NCI-H2171 treated with DMSO at 0.1 percent for 48 hours (cell line): ENCODE measurements around the gene DNAJB6.

Source experiments
- DNase-seq: peaks from one replicate; lab custom pipeline; 2025; lab: John Stamatoyannopoulos, UW

The DNAJB6 gene

DNA sequence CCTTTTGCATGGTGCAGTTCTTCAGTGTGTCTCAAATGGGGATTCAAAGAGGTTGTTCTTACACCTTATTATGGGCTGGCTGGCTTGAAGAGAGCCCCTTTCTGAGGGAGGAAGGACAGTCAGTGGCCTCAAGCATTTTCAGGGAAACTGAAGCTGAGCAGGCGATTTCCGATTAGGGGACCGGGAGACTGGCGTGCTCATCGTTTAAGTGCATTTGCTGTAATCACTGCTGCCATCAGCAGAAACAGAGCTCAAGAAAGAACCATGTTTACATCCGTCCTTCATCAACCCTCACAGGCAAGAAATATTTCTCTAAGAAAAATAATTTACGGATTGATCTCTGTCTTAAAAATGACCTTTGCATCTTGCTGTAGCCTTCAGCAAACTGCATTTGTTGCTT, 32.2 kb downstream of the DNAJB6 start:
- no peak for DNase-seq

DNA sequence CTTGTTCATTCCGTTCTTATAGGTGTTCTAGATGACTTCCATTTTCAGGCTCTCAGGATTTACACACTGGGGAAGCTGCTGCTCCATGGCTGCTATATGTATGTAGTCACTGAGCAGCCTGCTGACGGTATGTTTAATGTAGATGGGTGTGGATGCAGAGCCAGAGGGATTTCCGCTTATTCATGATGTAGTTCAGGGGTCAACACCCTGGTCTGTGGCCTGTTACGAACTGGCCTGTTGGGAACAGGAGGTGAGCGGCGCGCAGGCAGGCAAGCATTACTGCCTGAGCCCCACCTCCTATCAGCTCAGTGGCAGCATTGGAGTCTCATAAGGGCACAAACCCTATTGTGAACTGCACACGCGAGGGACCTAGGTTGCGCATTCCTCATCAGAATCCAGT, 33.9 kb downstream of the DNAJB6 start:
- DNase-seq: no peak

DNA sequence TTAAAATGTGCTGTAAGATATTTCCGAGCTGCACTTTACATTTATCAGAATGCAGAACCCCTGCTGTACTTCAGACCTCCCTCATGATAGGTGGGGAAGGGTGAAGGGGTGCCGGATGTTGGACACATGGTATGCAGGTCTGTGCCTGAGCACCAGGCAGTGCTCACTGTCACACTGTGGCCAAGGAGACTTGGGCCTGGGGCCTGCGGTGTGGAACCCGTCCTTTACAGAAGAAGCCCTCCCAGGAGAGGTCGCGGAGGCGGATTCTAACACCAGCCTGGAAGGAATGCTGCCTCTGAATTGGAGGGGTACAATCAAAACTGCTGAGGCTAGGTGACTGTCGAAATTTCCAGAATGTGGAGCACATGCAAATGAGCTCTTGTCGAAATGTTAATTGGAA, 34.5 kb downstream of the DNAJB6 start:
- DNase-seq: no peak

DNA sequence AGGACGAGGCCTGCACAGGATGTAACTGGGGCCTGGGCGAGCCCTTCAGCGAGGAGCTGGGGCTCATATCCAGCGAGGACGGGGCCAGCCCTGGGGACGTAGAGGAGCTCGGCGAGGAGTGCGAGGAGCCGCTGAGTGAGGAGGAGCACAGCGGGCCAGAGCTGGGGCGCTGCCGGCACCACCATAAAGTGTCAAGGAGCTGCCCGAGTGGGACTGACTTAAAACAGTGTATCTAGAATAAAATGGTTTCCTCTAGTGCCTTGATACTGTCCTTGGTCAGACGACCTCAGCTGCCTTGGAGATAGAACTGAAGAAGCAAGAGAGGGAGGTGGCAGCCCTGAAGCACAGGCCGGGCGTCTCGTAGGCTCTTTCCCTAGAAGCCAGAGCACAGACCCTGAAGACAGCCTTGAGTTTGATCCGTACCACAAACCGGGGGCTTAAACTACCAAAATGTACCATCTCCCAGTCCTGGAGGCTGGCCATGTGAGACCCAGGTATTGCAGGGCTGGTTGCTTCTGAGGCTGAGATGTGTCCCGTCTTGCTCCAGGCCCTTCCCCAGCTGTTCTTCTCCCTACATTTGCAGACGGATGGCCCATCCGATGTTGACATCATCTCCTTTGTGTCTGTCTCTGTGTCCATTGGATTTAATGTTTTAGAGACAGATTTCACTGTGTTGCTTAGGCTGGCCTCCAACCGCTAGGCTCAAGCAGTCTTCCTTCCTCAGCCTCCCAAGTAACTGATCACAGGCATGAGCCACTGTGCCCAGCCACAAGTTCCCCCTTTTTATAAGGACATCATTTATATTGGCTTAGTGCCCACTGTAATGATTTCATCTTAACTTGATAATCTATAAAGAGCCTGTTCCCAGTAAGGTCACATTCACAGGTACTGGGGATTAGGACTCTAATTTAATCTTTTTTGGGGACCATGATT, 35.8 kb downstream of the DNAJB6 start:
- no peak for DNase-seq

DNA sequence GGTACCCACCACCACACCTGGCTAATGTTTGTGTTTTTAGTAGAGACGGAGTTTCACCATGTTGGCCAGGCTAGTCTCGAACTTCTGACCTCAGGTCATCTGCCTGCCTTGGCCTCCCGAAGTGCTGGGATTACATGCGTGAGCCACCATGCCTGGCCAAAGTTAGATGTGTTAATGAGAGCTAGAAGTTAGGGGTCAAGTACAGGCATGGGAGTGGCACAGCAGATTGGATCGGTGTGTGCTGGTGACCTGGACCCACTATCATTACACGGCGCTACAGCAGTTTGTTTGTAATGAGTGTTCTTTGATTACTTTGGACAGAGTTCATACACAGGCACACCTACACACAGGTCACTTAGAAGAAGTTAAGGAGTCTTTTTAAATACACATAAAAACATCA, 36.7 kb downstream of the DNAJB6 start:
- no peak for DNase-seq

DNA sequence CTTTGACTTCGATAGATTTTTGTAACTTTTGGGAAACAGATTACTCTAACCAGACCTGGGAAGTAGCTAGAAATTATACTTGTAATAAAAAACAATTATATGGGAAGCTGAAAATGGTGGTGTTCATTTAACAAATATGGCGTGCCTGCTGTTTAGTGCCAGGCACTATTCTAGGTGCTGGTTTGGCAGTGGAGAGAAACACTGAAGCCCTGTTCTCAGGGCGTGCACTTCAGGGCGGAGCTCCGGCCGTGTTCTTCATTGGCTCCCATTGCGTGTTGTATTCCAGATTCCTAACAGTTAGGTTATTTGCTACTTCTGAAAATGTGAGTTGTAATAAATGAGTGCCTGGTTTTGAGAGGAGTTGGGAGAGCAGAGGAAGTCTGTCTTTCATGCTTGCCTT, 38.6 kb downstream of the DNAJB6 start:
- DNase-seq: no peak

DNA sequence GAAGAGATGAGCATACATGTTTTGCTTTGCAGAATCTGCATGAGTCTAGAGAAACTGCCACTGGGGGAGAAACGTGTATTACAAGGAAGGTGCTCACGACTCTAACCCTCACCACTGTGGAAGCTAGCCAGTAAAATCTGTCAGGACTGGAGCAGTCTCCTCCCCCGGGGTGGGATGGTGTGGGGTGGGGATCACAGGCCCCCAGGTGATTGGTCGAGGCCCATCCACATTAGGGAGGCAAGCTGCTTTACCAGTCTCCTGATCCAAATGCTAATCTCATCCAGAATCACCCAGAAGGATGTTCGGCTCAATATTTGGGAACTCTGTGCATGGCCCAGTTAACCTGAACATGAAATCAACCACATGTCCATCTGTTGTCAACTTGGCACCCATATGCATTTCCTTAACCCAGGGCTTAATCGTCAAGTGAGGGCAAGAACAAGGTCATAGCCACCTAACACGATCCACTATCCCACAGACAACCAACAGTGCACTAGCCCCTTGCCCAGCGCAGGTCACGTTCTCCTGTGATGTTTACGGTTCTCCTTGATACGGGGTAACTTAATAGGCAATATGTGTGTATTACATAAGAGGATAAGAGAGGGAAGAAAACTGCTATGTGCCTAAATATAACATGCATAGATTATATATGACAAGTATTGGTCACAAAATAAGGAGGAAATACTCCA, 40.8 kb downstream of the DNAJB6 start:
- no peak for DNase-seq

DNA sequence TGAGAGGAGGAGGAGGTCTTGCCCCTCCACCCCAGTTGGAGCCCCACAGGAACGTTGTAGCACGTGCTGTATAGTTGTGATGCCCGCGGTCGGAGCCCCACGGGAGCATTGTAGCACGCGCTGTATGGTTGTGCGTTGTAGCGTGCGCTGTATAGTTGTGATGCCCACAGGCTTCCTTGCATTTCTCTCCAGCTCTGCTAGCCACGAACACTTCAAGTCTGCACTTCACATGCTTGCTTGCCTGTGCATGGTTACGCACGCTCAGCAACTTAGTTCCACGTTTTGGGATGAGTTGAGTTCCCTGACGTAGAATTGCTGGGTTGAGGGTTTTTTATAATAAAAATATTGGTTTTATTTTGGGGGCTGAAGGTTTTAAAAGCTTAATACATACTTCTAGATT, 41.6 kb downstream of the DNAJB6 start:
- no peak for DNase-seq

DNA sequence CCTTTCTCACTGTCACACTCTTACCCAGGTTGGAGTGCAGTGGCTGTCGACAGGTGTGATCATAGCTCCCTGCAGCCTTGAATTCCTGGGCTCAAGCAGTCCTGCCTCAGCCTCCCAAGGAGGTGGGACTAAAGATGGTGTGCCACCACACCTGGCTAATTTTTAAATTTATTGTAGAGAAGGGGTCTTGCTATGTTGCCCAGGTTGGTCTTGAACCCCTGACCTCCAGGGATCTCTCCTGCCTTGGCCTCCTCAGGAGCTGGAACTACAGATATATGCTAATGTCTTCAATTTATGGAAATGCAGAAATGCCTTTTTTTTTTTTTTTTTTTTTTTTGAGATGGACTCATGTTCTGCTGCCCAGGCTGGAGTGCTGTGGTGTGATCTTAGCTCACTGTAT, 42.7 kb downstream of the DNAJB6 start:
- no peak for DNase-seq

DNA sequence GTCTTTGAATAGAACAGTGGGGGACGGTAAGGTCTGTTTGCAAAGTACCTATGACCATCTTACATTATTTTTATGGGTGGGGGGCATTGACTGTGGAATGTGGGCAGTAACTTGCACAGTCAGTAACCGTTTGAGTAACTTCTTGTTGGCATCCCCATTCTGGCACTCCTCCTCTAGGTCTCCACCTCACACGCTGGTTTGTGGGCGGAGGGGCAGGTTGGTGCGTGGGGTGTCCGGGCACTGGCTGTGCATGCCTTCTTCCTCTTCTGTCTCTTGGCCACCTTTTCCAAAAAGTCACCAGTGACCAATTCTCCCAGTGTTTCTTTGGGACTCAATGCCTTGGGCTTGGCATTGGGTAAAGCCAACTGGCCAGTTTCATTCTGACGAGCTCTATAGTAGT, 43.6 kb downstream of the DNAJB6 start:
- DNase-seq: no peak

DNA sequence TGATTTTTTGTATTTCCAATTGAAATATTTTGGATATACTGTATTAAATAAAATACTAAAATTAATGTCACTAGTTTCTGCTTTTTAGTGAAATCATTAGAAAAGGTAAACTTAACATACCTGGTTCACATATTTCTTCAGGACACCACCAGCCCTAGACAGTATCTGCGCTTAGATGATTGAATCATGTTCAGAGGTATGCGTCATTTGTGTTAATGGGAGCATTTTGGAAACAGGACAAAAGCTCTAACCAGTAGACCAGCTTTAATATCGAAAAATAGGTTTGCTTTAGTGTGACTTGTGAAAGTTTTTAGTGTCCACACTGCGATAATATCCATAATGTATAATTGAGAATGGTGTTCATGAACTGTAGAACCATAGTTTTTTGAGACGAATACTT, 47.1 kb downstream of the DNAJB6 start:
- no peak for DNase-seq

DNA sequence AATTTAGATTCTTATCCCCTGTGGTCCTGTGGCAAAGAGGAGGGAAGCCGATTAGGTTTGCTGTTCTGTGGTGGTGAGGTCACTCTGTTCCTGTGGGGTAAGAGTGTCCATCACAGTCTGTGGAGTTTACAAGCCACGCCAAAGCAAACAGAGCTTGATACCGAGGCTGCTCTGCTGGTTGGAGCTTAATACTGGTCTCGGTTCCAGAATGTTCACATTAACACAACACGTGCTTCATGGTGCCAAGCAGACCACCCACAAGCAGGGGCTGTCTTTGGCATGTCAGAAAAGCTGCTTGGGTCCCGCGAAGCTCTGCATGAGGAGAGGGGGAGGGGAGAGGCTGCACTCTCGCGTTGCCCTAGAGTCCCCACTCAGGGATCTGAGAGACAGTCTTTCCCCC, 47.5 kb downstream of the DNAJB6 start:
- DNase-seq: no peak

DNA sequence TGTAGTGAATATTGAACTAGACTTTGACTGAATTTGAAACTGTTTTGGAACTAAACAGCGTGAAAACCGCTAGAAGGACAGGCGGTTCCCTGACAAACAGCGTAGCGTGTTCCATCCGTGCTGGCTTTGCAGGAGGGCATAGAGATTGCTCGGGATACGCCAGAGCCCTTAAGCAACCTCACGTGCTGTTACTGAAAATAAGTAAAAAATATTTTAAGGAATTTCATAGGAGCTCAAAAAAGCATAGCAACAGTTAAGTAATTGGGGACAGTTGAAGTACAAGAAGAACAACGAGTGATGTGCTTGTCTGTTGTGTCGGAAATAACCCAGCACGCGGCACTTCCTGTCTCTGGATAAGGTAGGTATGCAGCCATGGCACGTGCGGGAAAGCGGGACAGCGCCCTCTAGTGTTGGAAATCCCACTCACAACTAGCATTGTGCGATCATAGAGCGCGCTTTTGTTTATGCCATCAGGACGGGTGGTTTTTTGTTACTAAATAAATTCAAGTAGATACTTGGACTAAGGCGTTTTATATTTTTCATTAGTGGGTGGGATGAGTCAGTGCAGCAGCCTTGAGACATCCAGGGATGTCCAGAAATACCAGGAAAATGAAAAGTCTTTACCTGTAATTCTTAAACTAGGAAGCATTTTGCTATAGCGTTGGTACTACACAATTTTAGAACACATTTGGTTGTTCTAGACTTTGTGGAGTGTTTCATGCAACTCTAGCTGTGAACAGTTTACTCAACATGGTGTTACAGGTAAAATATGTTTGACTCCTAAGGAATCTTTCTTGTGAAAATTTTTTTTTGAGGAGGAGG, 50.4 kb downstream of the DNAJB6 start:
- peak; percentile 49 for DNase-seq

DNA sequence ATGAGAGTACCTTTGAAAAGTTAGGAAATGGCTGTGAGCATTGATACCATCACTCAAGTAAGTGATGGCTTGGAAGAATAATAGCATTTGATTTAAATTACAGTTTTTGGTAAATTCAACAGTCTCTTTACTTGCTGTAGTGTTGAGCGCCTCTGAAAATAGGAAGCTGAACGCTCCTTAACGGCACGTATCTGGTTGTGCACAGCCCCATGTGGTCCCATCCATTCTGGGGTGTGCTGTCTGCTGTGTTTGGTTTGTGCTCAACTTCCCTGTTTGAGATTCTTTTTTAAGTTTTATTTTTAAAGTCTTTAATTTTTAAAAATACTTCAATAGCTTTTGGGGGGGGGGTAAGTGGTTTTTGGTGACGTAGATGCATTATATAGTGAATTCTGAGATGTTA, 51.5 kb downstream of the DNAJB6 start:
- no peak for DNase-seq

DNA sequence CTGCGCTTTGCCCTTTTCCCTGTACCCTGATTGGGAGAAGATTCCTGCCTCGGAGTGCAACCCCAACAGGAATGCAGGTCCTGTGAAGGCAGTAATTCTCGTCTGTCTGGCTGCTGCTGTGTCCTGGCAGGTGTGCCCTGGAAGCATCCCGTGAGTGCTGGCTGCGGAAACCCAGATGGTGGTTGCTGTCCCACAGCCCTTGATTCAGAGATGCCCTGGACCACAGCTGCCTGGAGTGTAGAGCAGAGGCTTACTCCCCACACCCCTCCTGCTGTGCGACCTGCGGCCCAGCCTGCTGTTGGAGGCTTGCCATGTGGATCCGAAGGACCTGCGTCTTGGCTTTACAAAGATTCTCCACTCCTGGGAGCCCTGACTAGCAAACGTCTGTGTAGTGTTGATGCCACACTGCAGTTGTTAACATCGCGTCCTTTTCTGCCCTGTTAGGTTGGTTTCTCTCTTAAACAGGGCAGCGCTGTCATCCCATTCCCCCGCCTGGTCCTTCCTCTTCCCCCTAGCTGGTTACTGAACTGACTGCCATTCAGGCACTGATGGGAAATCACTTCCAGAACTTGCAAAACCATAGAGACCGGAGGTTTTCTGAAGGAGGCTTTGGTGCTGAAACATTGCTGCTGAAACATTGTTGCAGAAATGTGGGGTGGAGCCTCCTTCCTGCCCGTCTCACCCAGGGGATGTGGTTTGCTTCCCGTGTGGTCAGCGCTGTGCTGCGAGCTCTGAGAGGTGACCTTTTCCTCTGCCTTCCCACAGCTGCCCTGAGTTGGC, 53.3 kb downstream of the DNAJB6 start:
- DNase-seq: no peak

DNA sequence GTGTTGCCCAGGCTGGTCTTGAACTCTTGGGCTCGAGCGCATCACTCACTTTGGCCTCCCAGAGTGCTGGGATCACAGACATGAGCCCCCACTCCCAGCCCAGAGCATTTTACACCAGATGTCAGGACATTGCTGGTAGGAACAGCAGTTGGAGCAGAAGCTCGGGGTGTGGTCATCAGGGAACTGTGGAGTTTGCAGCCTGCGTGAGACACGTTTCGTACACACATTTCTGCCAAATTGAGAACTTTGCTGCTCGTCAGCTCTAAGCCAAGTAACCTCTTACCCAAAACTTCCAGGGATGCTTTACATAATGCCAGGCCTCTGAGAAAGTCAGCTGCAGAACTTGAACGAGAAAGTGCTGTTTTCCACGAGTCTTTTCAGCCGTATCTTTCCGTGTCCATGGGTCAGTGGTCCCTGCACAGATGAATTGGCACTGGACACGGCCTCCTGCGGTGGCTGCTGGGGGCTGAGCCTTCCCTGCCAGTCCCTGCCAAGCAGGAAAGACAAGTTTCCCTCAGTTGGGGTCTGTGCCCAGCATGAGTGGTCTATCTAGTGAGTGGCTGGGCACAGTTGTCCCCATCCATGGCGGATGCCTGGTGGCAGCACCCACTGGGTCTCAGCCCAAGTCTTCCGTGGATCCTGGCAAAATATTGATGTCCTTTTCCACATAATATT, 54.4 kb downstream of the DNAJB6 start:
- DNase-seq: no peak

DNA sequence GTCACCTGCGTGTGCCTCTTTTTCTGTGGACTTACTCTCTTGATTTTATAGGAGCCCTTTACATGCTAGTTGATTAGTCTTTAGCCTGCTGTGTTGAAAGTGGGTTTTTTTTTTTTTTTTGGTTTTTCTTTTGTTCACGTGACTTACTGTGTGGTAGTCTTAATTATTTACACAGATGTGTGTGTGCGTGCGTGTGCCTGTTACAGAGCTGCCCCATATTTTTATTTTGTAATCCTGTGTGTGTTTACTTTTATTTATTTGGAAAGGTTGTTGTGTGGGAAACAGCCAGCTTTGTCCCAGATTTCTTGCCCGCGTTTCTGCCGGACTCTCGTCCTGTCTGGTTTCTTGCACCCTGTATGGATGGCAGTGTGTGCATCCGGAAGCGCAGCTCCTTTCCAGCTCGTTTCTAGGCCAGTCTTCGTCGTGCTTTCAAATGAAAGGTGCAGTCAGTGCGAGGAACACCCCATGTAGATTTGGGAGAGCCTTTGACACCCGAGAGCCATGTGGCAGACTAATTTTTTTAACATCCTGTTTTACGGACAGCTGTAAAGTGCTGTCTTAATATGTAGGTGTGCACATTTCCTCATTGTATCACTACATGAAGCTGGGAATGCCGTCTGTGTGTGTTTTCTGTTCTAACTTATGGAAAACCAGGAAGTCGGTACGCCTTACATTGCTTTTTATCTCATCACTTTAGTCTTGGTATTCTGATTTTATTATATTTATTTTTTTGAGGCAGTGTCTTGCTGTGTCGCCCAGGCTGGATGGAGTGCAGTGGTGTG, 55.6 kb downstream of the DNAJB6 start:
- DNase-seq: no peak

DNA sequence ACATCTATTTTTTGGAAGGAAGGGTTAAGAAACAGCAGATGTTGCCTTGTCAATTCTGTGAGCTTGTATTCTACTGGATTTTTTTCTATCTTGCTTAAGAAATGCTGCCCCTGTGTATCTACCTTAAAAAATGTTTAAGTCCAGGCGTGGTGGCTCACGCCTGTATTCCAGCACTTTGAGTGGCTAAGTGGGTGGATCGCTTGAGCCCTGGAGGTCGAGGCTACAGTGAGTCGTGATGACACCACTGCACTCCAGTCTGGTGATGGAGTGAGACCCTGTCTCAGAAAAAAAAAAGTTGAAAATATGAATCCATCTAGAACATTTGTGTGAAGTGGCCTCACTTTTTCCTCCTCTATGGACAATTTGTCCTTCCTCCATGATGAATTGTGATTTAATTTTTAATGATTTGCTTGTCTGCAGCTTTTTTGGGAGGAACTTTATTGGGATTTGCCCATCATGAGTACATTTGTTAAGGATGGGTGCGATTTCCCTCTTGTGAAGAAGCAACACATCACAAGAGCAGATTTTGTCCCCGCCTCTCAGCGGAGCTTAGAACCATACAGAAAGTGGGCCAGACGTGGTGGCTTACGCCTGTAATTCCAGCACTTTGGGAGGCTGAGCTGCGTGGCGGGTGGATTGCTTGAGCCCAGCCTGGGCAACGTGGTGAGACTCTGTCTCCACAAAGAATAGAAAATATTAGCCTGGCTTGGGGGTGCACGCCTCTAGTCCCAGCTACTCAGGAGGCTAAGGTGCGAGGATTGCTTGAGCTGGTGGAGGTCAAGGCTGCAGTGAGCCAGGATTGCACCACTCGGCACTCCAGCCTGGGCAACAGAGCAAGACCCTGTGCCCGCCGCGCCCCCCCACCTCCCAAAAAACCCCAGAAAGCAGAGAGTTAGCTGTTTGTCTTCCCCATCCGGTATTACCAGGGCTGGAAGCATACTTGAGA, 57.7 kb downstream of the DNAJB6 start:
- DNase-seq: no peak

DNA sequence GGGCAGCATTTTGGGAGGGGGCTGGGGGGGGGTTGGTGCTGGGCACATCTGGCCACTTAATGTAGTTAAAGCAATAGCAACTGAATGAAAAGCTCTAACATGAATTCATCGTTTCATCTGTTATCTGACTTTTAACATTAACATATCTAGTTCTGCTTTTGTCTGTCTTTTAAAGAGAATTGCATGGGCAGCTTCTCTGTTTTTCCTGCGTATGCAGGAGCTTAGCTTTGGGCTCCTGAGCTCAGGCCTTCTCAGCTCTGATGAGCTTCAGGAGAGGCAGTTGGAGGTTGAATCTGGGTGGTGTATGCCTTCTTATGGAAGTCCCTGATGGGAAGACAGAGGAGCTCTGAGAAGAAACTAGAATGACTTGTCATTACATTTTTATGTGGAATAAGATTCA, 58.4 kb downstream of the DNAJB6 start:
- DNase-seq: no peak
